ENCODE measurements around the gene GNG8.

The GNG8 gene

DNA sequence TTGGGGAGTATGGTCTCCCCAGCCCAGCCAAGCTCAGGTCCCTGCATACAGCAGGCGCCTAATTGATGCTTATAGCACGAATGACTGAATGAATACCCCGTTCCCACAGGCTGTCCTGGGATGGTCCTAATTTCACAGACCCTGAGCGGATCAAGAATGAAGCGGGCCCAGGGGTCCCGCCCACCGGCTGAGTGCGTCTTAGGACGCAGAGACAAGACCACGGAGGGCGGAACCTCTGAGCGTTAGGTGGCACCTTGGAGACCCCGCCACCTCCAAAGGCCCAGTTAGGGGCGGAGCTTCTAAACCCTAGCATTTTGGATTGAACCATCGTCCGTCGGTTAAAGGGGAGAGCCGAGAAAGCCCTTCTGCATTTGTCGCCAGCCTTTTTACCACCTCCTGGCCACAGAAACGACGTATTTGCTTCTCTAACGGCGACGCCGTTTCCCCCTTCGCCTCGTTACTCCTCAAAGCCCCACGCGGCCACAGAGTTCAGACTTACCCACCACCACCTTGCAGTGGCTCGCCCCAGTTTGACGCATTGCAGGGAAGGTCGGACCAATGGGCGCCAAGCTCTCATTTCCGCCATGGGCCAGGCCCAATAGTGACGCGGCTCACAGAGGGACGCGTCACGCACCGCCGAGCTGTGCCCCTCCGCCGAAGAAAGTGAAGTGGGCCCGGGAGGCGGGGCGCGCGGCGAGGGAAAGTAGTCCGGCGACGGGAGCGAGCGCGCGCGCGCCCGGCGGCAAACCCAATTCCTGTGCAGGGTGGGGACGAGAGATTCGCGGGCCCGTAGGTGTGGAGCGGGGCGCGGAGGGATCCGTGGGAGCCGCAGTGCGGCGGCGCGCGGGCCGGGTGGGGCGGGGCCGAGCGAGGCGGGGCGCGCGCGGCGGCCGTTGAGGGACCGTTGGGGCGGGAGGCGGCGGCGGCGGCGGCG lies 35.4 kb downstream of the GNG8 start:
- peak; percentile 96 for DNase-seq

- DNase-seq = no peak
Measured at GRCh38 chr19:46599716-46600373, 36.2 kb downstream of the GNG8 start.

DNA sequence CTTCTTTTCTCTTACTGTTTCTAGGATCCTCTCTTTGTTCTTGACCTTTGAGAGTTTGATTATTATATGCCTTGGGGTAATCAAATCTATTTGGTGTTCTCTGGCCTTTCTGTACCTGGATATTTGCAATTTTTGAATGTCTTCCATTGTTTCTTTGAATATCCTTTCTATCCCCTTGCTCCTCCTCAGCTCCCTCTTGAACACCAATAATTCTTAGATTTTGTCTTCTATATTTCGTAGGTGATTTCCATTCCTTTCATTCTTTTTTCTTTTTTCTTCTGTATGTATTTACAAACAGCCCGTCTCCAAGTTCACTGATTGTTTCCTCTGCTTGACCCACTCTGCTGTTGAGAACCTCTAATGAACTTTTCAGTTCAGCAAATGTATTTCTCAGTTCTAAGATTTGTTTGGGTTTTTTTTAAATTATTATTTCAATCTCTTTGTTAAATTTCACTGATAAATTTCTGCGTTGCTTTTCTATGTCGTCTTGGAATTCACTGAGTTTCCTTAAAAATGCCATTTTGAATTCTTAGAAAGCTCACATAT lies 37.6 kb downstream of the GNG8 start:
- no peak for DNase-seq

- no peak for DNase-seq
Measured at GRCh38 chr19:46596008-46596407, 40.0 kb downstream of the GNG8 start.

- DNase-seq = no peak
Measured at GRCh38 chr19:46591870-46592269, 44.1 kb downstream of the GNG8 start.

DNA sequence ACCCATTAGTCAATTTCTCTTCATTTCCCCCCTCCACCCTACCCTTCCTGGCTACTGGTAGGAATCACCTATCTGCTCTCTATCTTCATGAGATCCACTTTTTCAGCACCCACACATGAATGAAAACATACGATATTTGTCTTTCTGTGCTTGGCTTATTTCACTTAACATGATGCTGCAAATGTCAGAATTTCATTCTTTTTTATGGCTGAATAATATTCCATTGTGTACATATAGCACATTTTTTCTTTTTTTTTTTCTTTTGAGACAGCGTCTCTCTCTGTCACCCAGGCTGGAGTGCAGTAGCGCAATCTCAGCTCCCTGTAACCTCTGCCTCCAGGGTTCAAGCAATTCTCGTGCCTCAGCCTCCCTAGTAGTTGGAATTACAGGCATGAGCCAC lies 44.7 kb downstream of the GNG8 start:
- DNase-seq = no peak

DNA sequence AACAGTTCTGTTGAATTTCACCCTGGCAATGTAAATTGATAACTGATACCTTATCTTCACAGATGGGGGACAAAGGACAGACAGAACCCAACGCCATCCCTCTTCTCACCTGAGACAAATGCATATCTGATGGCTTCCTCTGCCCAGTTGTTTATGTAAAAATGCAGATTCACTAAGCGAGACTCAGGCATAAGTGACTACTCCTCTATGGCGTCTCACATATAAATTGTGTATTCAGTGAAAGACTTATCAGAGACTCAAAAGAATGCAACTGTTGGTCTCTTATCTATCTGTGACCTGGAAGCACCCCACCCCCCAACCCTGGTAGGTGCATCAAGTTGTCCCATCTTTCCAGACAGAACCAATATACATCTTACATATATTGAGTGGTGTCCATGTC lies 48.1 kb downstream of the GNG8 start:
- DNase-seq = no peak

DNA sequence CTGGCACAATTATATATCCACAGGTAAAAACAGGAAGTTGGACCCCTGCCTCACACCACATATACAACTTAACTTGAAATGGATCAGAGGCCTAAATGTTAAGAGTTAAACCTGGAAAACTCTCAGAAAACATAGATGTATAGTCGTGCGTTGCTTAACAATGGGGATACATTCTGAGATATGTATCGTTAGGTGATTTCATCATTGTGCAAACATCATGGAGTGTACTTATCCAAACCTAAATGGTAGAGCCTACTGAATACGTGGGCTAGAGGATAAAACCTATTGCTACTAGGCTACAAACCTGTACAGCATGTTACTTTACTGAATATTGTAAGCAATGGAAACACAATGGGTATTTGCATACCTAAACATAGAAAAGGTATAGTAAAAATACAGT lies 49.7 kb downstream of the GNG8 start:
- DNase-seq = no peak

- DNase-seq = no peak
Measured at GRCh38 chr19:46585539-46585938, 50.5 kb downstream of the GNG8 start.

Measured in NCI-H1092 treated with DMSO at 0.1 percent for 48 hours (cell line).